OCI-LY1 (cell line): ENCODE results near the gene BOLL.
"Not testable (repeated sequence)": the region's sequence is repeated elsewhere in the genome, so short reads cannot be mapped to it uniquely, and the experiment has no call there.

Experiments
- EZH2 ChIP-seq: fragments of 200-600 bp; sonication (generic), shearing (Covaris generic); IDR thresholded peaks from 2 replicates; pipeline ENCODE4 v1.8.0; 2017; ENCODE audit warnings: borderline replicate concordance, mixed run types, mild to moderate bottlenecking, antibody characterized with exemption, low read length, moderate library complexity, mixed read lengths
- TF ChIP-seq, protein P1 (sequence below): fragments of 200-600 bp; sonication (generic), shearing (Covaris generic); IDR thresholded peaks from 2 replicates; pipeline ENCODE4 v1.5.1; 2017; ENCODE audit warnings: mild to moderate bottlenecking, antibody characterized with exemption, low read length, moderate library complexity, mixed read lengths

DNA sequence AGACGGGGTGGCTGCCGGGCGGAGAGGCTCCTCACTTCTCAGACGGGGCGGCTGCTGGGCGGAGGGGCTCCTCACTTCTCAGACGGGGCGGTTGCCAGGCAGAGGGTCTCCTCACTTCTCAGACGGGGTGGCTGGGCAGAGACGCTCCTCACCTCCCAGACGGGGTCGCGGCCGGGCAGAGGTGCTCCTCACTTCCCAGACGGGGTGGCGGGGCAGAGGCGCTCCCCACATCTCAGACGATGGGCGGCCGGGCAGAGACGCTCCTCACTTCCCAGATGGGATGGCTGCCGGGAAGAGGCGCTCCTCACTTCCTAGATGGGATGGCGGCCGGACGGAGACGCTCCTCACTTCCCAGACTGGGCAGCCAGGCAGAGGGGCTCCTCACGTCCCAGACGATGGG, 88.5 kb downstream of the BOLL start:
- TF ChIP-seq, protein P1, sequence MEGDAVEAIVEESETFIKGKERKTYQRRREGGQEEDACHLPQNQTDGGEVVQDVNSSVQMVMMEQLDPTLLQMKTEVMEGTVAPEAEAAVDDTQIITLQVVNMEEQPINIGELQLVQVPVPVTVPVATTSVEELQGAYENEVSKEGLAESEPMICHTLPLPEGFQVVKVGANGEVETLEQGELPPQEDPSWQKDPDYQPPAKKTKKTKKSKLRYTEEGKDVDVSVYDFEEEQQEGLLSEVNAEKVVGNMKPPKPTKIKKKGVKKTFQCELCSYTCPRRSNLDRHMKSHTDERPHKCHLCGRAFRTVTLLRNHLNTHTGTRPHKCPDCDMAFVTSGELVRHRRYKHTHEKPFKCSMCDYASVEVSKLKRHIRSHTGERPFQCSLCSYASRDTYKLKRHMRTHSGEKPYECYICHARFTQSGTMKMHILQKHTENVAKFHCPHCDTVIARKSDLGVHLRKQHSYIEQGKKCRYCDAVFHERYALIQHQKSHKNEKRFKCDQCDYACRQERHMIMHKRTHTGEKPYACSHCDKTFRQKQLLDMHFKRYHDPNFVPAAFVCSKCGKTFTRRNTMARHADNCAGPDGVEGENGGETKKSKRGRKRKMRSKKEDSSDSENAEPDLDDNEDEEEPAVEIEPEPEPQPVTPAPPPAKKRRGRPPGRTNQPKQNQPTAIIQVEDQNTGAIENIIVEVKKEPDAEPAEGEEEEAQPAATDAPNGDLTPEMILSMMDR: not testable (repeated sequence)
- not testable (repeated sequence) for TF ChIP-seq EZH2
